ENCODE data around the gene SMAD3. TPM values are rescaled to one million over a fixed set of nuclear protein-coding genes. Genes with fewer than 3 reads are reported as not detected.

The SMAD3 gene
- total RNA-seq, 1 experiment from 2014 or later = 89.2 TPM

DNA sequence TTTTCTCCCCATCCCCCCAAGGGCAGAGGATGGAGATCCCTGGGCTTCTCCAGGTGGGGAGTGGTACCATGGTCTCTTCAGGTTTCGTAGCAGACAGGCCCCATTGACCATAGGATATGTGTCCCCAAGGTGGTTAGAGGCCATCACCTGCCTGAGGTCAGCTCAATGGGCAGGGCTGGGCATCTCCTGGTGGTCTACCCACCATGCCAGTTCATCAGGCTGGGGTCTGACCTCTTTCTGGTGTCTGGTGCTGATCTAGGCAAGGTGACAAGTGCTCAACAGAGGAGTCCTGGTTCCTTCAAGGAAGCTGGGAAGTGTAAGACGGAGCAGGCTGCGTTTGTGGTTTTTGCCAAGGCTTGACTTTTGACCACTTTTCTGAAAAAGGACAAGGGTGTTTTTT, 71.4 kb downstream of the SMAD3 start:
- ATAC-seq (no peak), DNase-seq (ENCODE audit: low read depth, low spot score) (no peak)
- no peak overlapping the region for H3K9ac ChIP-seq (ENCODE audit: low read length)
- no peak for TF ChIP-seq SIN3A (IDR thresholded peaks at IDR 0.05; ENCODE audit: low read depth)
- BruUV-seq (replicated peaks) = no TSS peak
- H4K20me1 ChIP-seq (ENCODE audit: insufficient read depth) = no peaks in the 10 kb centered on the region
- intact Hi-C loops (cut with micrococcal nuclease) = no loop called here
- ChIA-PET RAD21 (ENCODE audit: low non-redundant PET in 1 of 2, low total read pairs in 2 of 2, uncharacterized antibody in 2 of 2, unreplicated experiment in 2 of 2) (no interaction called here), POLR2A (no interaction called here), CTCF (interaction anchor here (0.7 kb wide), 1 partner anchor 9 kb away, joined by 3 read pairs; no protein-coding TSS in a partner anchor)
- no peak overlapping the region for H3K4me3 ChIP-seq (replicated peaks in 1 of 2; ENCODE audit: low read depth in 1 of 2, low read length in 2 of 2)
- no peaks in the 10 kb centered on the region for H3K36me3 ChIP-seq (ENCODE audit: control insufficient read depth in 1 of 2, insufficient read depth in 2 of 2, low read length in 2 of 2)
- peaks cover 99% of the 10 kb centered on the region for H3K79me2 ChIP-seq (ENCODE audit: insufficient read depth, low read length)
- H3K9me3 ChIP-seq (ENCODE audit: control insufficient read depth in 1 of 2, insufficient read depth in 1 of 2, low read depth in 1 of 2, low read length in 2 of 2) = no peaks in the 10 kb centered on the region
- peaks cover 41 to 94% of the 10 kb centered on the region in 2 experiments for H3K4me1 ChIP-seq (ENCODE audit: control insufficient read depth in 1 of 2, insufficient read depth in 2 of 2, low read length in 2 of 2)
- H3K9me2 ChIP-seq (ENCODE audit: insufficient read depth) = no peaks in the 10 kb centered on the region
- no peaks in the 10 kb centered on the region for H3K27me3 ChIP-seq (ENCODE audit: insufficient read depth, low read length)
- H2AFZ ChIP-seq (ENCODE audit: low read depth, low read length, poor library complexity, severe bottlenecking) = no peak overlapping the region
- H3K27ac ChIP-seq (ENCODE audit: low read depth, low read length) = no peak overlapping the region
- H3K4me2 ChIP-seq (ENCODE audit: low read length) = no peak overlapping the region

- intact Hi-C loops (cut with micrococcal nuclease) = no loop called here
- ChIA-PET POLR2A (no interaction called here), RAD21 (ENCODE audit: low non-redundant PET in 1 of 2, low total read pairs in 2 of 2, uncharacterized antibody in 2 of 2, unreplicated experiment in 2 of 2) (no interaction called here), CTCF (no interaction called here)
- no peak for DNase-seq (ENCODE audit: low read depth, low spot score)
- Histone ChIP-seq H3K4me3 (replicated peaks in 1 of 2; ENCODE audit: low read depth in 1 of 2, low read length in 2 of 2) (no peak overlapping the region), H4K20me1 (ENCODE audit: insufficient read depth) (no peaks in the 10 kb centered on the region), H3K9me3 (ENCODE audit: control insufficient read depth in 1 of 2, insufficient read depth in 1 of 2, low read depth in 1 of 2, low read length in 2 of 2) (no peaks in the 10 kb centered on the region), H3K9me2 (ENCODE audit: insufficient read depth) (no peaks in the 10 kb centered on the region), H3K36me3 (ENCODE audit: control insufficient read depth in 1 of 2, insufficient read depth in 2 of 2, low read length in 2 of 2) (no peaks in the 10 kb centered on the region), H3K9ac (ENCODE audit: low read length) (no peak overlapping the region), H3K79me2 (ENCODE audit: insufficient read depth, low read length) (peaks cover 99% of the 10 kb centered on the region), H3K27me3 (ENCODE audit: insufficient read depth, low read length) (no peaks in the 10 kb centered on the region), H3K4me1 (ENCODE audit: control insufficient read depth in 1 of 2, insufficient read depth in 2 of 2, low read length in 2 of 2) (peaks cover 43 to 94% of the 10 kb centered on the region in 2 experiments), H2AFZ (ENCODE audit: low read depth, low read length, poor library complexity, severe bottlenecking) (no peak overlapping the region), H3K4me2 (ENCODE audit: low read length) (no peak overlapping the region), H3K27ac (ENCODE audit: low read depth, low read length) (no peak overlapping the region)
- BruUV-seq (replicated peaks) = no TSS peak
- TF ChIP-seq EGR1 (IDR thresholded peaks at IDR 0.05; ENCODE audit: low read depth) (no peak), TCF7L2 (IDR thresholded peaks at IDR 0.05; ENCODE audit: borderline replicate concordance, extremely low read depth, insufficient read depth, insufficient read length) (no peak), FOSL1 (IDR thresholded peaks at IDR 0.05; ENCODE audit: low read depth) (no peak), POLR2AphosphoS5 (IDR thresholded peaks at IDR 0.05; ENCODE audit: low read depth, low read length) (no peak), EZH2phosphoT487 (IDR thresholded peaks at IDR 0.05; ENCODE audit: borderline replicate concordance) (no peak), ZFX (IDR thresholded peaks at IDR 0.05) (no peak), SP1 (IDR thresholded peaks at IDR 0.05; ENCODE audit: low read depth) (no peak), SIN3A (IDR thresholded peaks at IDR 0.05; ENCODE audit: low read depth) (no peak), RAD21 (IDR thresholded peaks at IDR 0.05; ENCODE audit: low read depth) (no peak), CEBPB (IDR thresholded peaks at IDR 0.05; ENCODE audit: low read depth) (no peak), JUND (IDR thresholded peaks at IDR 0.05) (no peak), EZH2 (IDR thresholded peaks at IDR 0.05) (no peak), ZNF274 (IDR thresholded peaks at IDR 0.05; ENCODE audit: low read depth, low read length) (no peak), ELF1 (IDR thresholded peaks at IDR 0.05; ENCODE audit: borderline replicate concordance, low read depth) (no peak), CBX3 (IDR thresholded peaks at IDR 0.05; ENCODE audit: low read depth) (no peak)
- TF ChIP-seq, protein P1, sequence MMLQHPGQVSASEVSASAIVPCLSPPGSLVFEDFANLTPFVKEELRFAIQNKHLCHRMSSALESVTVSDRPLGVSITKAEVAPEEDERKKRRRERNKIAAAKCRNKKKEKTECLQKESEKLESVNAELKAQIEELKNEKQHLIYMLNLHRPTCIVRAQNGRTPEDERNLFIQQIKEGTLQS (IDR thresholded peaks at IDR 0.05) = no peak
- TF ChIP-seq, protein P2, sequence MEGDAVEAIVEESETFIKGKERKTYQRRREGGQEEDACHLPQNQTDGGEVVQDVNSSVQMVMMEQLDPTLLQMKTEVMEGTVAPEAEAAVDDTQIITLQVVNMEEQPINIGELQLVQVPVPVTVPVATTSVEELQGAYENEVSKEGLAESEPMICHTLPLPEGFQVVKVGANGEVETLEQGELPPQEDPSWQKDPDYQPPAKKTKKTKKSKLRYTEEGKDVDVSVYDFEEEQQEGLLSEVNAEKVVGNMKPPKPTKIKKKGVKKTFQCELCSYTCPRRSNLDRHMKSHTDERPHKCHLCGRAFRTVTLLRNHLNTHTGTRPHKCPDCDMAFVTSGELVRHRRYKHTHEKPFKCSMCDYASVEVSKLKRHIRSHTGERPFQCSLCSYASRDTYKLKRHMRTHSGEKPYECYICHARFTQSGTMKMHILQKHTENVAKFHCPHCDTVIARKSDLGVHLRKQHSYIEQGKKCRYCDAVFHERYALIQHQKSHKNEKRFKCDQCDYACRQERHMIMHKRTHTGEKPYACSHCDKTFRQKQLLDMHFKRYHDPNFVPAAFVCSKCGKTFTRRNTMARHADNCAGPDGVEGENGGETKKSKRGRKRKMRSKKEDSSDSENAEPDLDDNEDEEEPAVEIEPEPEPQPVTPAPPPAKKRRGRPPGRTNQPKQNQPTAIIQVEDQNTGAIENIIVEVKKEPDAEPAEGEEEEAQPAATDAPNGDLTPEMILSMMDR (IDR thresholded peaks at IDR 0.05 in 2 of 3, conservative IDR thresholded peaks at IDR 0.05 in 1 of 3; ENCODE audit: borderline replicate concordance in 1 of 3, insufficient read depth in 1 of 3, low read depth in 2 of 3, low read length in 2 of 3) = no peak
- TF ChIP-seq, protein P3, sequence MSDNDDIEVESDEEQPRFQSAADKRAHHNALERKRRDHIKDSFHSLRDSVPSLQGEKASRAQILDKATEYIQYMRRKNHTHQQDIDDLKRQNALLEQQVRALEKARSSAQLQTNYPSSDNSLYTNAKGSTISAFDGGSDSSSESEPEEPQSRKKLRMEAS (IDR thresholded peaks at IDR 0.05) = no peak
- TF ChIP-seq, protein P4, sequence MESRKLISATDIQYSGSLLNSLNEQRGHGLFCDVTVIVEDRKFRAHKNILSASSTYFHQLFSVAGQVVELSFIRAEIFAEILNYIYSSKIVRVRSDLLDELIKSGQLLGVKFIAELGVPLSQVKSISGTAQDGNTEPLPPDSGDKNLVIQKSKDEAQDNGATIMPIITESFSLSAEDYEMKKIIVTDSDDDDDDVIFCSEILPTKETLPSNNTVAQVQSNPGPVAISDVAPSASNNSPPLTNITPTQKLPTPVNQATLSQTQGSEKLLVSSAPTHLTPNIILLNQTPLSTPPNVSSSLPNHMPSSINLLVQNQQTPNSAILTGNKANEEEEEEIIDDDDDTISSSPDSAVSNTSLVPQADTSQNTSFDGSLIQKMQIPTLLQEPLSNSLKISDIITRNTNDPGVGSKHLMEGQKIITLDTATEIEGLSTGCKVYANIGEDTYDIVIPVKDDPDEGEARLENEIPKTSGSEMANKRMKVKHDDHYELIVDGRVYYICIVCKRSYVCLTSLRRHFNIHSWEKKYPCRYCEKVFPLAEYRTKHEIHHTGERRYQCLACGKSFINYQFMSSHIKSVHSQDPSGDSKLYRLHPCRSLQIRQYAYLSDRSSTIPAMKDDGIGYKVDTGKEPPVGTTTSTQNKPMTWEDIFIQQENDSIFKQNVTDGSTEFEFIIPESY (IDR thresholded peaks at IDR 0.05; ENCODE audit: extremely low read depth, insufficient replicate concordance, low read length) = no peak
- ATAC-seq = no peak
Observed at GRCh38 chr15:67137319-67137718, 71.9 kb downstream of the SMAD3 start.
